HepG2 (cell line): Measurements from ENCODE around the gene TM4SF1. TPM values are rescaled to one million over a fixed set of nuclear protein-coding genes. Genes with fewer than 3 reads are reported as not detected.

ENCODE experiments used
- ARHGAP35 ChIP-seq: sonication (generic); formaldehyde crosslinking; IDR thresholded peaks from 2 replicates; pipeline ENCODE4 v1.9.0; 2022; ENCODE audit warnings: mild to moderate bottlenecking, inconsistent platforms, moderate library complexity, missing genetic modification reagents, borderline replicate concordance
- ARNT2 ChIP-seq: sonication (generic); formaldehyde crosslinking; IDR thresholded peaks from 2 replicates; pipeline ENCODE4 v1.8.0; 2022; ENCODE audit warnings: mild to moderate bottlenecking, low read depth, missing genetic modification reagents, moderate library complexity
- BHLHE40 ChIP-seq: IDR thresholded peaks from 2 replicates; pipeline ENCODE4 v1.6.1; 2011; ENCODE audit warnings: low read length, improper control_type of control experiment
- FOXK2 ChIP-seq: fragments of 450-650 bp; IDR thresholded peaks from 2 replicates; pipeline ENCODE4 v1.6.1; 2016
- GABPA ChIP-seq, 2 experiments: IDR thresholded peaks; 2 replicates each; pipeline ENCODE4 v1.6.1; 2011 to 2016; ENCODE audit warnings: low read depth in 2 of 2, low read length in 1 of 2, missing biosample characterization in 1 of 2, missing genetic modification characterization in 1 of 2
- GTF3A ChIP-seq: sonication (generic); formaldehyde crosslinking; conservative IDR thresholded peaks from 2 replicates; pipeline ENCODE4 v1.4.0; 2020; ENCODE audit warnings: mild to moderate bottlenecking, missing genetic modification reagents
- HMGA1 ChIP-seq: sonication (generic); formaldehyde crosslinking; conservative IDR thresholded peaks from 2 replicates; pipeline ENCODE4 v1.4.0; 2020; ENCODE audit warnings: missing genetic modification reagents
- HNRNPK ChIP-seq: fragments of 200-400 bp; formaldehyde crosslinking; IDR thresholded peaks from 2 replicates; pipeline ENCODE4 v1.6.1; 2018; ENCODE audit warnings: low read length, low read depth, moderate library complexity, mild to moderate bottlenecking; ENCODE audit not compliant: poor library complexity, severe bottlenecking
- HNRNPLL ChIP-seq: fragments of 200-400 bp; formaldehyde crosslinking; IDR thresholded peaks from 2 replicates; pipeline ENCODE4 v1.6.1; 2017; ENCODE audit warnings: mild to moderate bottlenecking, low read depth, low read length; ENCODE audit not compliant: poor library complexity, severe bottlenecking
- IRX3 ChIP-seq: sonication (generic); formaldehyde crosslinking; IDR thresholded peaks from 2 replicates; pipeline ENCODE4 v1.8.1; 2023; ENCODE audit warnings: mild to moderate bottlenecking, low read depth, missing genetic modification reagents, borderline replicate concordance
- PAXIP1 ChIP-seq: sonication (generic); formaldehyde crosslinking; conservative IDR thresholded peaks from 2 replicates; pipeline ENCODE4 v1.4.0; 2020; ENCODE audit warnings: mild to moderate bottlenecking, missing genetic modification reagents, moderate library complexity
- POLR2G ChIP-seq: fragments of 200-400 bp; formaldehyde crosslinking; IDR thresholded peaks from 2 replicates; pipeline ENCODE4 v1.6.1; 2018; ENCODE audit warnings: mild to moderate bottlenecking, low read depth, low read length, moderate library complexity
- SMYD3 ChIP-seq: sonication (generic); formaldehyde crosslinking; IDR thresholded peaks from 2 replicates; pipeline ENCODE4 v1.8.1; 2023; ENCODE audit warnings: mild to moderate bottlenecking, missing genetic modification reagents
- SRSF9 ChIP-seq: fragments of 200-400 bp; formaldehyde crosslinking; IDR thresholded peaks from 2 replicates; pipeline ENCODE4 v1.6.1; 2018; ENCODE audit warnings: borderline replicate concordance, mild to moderate bottlenecking, low read depth, low read length; ENCODE audit not compliant: insufficient read depth, poor library complexity, severe bottlenecking
- ZBTB7A ChIP-seq: sonication (generic); formaldehyde crosslinking; IDR thresholded peaks from 2 replicates; pipeline ENCODE4 v1.8.0; 2022; ENCODE audit warnings: mild to moderate bottlenecking, missing genetic modification reagents
- ZMAT3 ChIP-seq: sonication (generic); formaldehyde crosslinking; conservative IDR thresholded peaks from 2 replicates; pipeline ENCODE4 v1.7.0; 2021; ENCODE audit warnings: missing genetic modification reagents
- ZNF12 ChIP-seq: sonication (generic); formaldehyde crosslinking; IDR thresholded peaks from 2 replicates; pipeline ENCODE4 v1.5.0; 2020; ENCODE audit warnings: missing genetic modification reagents
- ZNF232 ChIP-seq: sonication (generic); formaldehyde crosslinking; IDR thresholded peaks from 2 replicates; pipeline ENCODE4 v1.4.0; 2020; ENCODE audit warnings: missing genetic modification reagents, borderline replicate concordance
- ZNF451 ChIP-seq: sonication (generic); formaldehyde crosslinking; IDR thresholded peaks from 2 replicates; pipeline ENCODE4 v1.5.0; 2020; ENCODE audit warnings: mild to moderate bottlenecking, missing genetic modification reagents
- ZNF552 ChIP-seq: sonication (generic); formaldehyde crosslinking; IDR thresholded peaks from 2 replicates; pipeline ENCODE4 v1.9.0; 2022; ENCODE audit warnings: missing genetic modification reagents, mild to moderate bottlenecking, borderline replicate concordance
- ZNF747 ChIP-seq: sonication (generic); formaldehyde crosslinking; IDR thresholded peaks from 2 replicates; pipeline ENCODE4 v1.8.1; 2023; ENCODE audit warnings: missing genetic modification reagents, mild to moderate bottlenecking, borderline replicate concordance
- ZNF83 ChIP-seq: sonication (generic); formaldehyde crosslinking; IDR thresholded peaks from 2 replicates; pipeline ENCODE4 v1.4.0; 2020; ENCODE audit warnings: missing genetic modification reagents, mild to moderate bottlenecking, borderline replicate concordance
- polyA plus RNA-seq, 8 experiments: library from polyadenylated mRNA; depleted of rRNA in 3 of 8; stranded (reverse) in 7 of 8; unstranded in 1 of 8; fragments of >200 nt; fragmentation: Illumina TruSeq in 4 of 8; extraction: Trizol in 4 of 8; gene quantifications; 2 replicates each; pipeline versions ENCODE4 v1.2.1 to v1.2.3, GENCODE V29; 2011 to 2016; ENCODE audit warnings: low read depth in 4 of 8, missing spikeins in 1 of 8, mixed read lengths in 1 of 8; ENCODE audit not compliant: insufficient read depth in 1 of 8
- total RNA-seq, 5 experiments: library from RNA; depleted of rRNA; stranded (reverse); fragments of >200 nt; fragmentation: Illumina TruSeq; extraction: Trizol; gene quantifications; 2 replicates each; pipeline ENCODE4 v1.2.3, GENCODE V29; 2016; ENCODE audit warnings: low read depth in 1 of 5
- TF ChIP-seq, protein P1 (sequence below): sonication (generic); formaldehyde crosslinking; IDR thresholded peaks from 2 replicates; pipeline ENCODE4 v1.4.0; 2020; ENCODE audit warnings: missing genetic modification reagents, mild to moderate bottlenecking, borderline replicate concordance

TM4SF1 gene
- total and polyA plus RNA-seq, 2 of the 13 experiments (the other 11 are each of a cell fraction or from before 2014, with no cell fraction given) = 431 to 1,359 TPM

- TF ChIP-seq HNRNPLL (no peak), ZNF552 (CRISPR knock-in tag) (no peak), HNRNPK (peak; percentile 68), ZNF747 (CRISPR knock-in tag) (no peak), PAXIP1 (CRISPR knock-in tag) (peak; percentile 69), ARNT2 (CRISPR knock-in tag) (0 out of 2 replicates have a peak, but pooled peaks have one; percentile 42), FOXK2 (no peak), ZMAT3 (0 out of 2 replicates have a peak, but pooled peaks have one; percentile 7), SRSF9 (no peak), HMGA1 (CRISPR knock-in tag) (no peak), GTF3A (CRISPR knock-in tag) (no peak), SMYD3 (CRISPR knock-in tag) (no peak), ZNF451 (CRISPR knock-in tag) (no peak), ARHGAP35 (no peak), IRX3 (CRISPR knock-in tag) (no peak), ZNF12 (CRISPR knock-in tag) (no peak), GABPA (IDR thresholded peaks at IDR 0.05; ENCODE audit: low read depth, low read length) (no peak), GABPA (CRISPR knock-in tag; IDR thresholded peaks at IDR 0.05; ENCODE audit: low read depth) (0 out of 2 replicates have a peak, but pooled peaks have one; percentile 19), BHLHE40 (no peak), ZNF232 (CRISPR knock-in tag) (no peak), ZBTB7A (CRISPR knock-in tag) (no peak), ZNF83 (CRISPR knock-in tag) (no peak), POLR2G (peak; percentile 61)
- TF ChIP-seq, protein P1, sequence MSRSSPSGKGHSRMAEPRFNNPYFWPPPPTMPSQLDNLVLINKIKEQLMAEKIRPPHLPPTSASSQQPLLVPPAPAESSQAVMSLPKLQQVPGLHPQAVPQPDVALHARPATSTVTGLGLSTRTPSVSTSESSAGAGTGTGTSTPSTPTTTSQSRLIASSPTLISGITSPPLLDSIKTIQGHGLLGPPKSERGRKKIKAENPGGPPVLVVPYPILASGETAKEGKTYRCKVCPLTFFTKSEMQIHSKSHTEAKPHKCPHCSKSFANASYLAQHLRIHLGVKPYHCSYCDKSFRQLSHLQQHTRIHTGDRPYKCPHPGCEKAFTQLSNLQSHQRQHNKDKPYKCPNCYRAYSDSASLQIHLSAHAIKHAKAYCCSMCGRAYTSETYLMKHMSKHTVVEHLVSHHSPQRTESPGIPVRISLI (CRISPR knock-in tag) = peak; percentile 61; the same call in 1 of the 2 replicates
Observed at GRCh38 chr3:149368674-149369497, 8.6 kb downstream of the TM4SF1 start (continued).
